Measurements from ENCODE around the gene PPP6R2.
"Not testable (repeated sequence)": the region's sequence is repeated elsewhere in the genome, so short reads cannot be mapped to it uniquely, and the experiment has no call there.

The PPP6R2 gene

GRCh38 chr22:50401907-50402306 is 58.8 kb downstream of the PPP6R2 start:
- no peak overlapping the region for H3K4me3 ChIP-seq (ENCODE audit: control insufficient read depth in 1 of 7, extremely low read depth in 1 of 7, insufficient read depth in 4 of 7, low read depth in 2 of 7, low read length in 6 of 7)
- no peak for DNase-seq
- no peaks in the 10 kb centered on the region for H3K9me3 ChIP-seq (ENCODE audit: control extremely low read depth in 1 of 5, control insufficient read depth in 4 of 5, insufficient read depth in 2 of 5, low read depth in 1 of 5, low read length in 4 of 5)
- H3K4me1 ChIP-seq (ENCODE audit: control extremely low read depth in 1 of 4, control insufficient read depth in 4 of 4, insufficient read depth in 4 of 4, low read length in 3 of 4): peaks cover 7 to 49% (median 32%) of the 10 kb centered on the region in 4 experiments
- peaks cover 0 to 25% (median 13%) of the 10 kb centered on the region in 4 experiments for H3K36me3 ChIP-seq (ENCODE audit: control insufficient read depth in 4 of 4, insufficient read depth in 4 of 4, low read length in 3 of 4)
- ChIA-PET CTCF (interaction anchor here (1.4 kb wide), 1 partner anchor 96 kb away, joined by 5 read pairs; no protein-coding TSS in a partner anchor), POLR2A (no interaction called here)
- H3K27me3 ChIP-seq (replicated peaks in 2 of 5; ENCODE audit: control insufficient read depth in 4 of 5, insufficient read depth in 5 of 5, low read length in 4 of 5): no peaks in the 10 kb centered on the region
- no peak overlapping the region for H3K27ac ChIP-seq (ENCODE audit: insufficient read depth in 1 of 2, low read depth in 1 of 2, low read length in 2 of 2, poor library complexity in 1 of 2, severe bottlenecking in 2 of 2)
- 100% methylated on average over 2 of the region's 4 CpGs for WGBS (ENCODE audit: insufficient coverage)

DNA sequence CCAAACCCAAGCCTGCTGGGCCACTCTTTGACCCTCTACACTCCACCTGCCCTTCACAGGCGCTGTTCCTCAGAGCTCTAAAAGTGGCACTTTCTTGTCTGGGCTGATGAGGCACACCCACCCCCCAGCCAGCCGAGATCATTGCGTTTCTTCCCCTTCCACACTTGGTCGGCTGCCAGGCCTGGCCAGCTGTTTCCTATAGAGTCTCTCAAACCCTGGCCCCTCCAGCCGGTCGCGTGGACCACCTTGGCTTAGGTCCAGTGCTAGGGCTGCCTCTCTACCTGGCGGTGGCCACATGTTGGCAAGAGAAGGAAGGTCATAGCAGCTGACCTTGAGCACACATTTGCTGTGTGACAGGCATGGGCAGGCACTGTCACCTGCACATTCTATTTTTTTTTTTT is 60.6 kb downstream of the PPP6R2 start:
- Histone ChIP-seq H3K4me1 (ENCODE audit: control extremely low read depth in 1 of 4, control insufficient read depth in 4 of 4, insufficient read depth in 4 of 4, low read length in 3 of 4) (peaks cover 5 to 45% (median 28%) of the 10 kb centered on the region in 4 experiments), H3K27me3 (replicated peaks in 2 of 5; ENCODE audit: control insufficient read depth in 4 of 5, insufficient read depth in 5 of 5, low read length in 4 of 5) (no peaks in the 10 kb centered on the region), H3K9me3 (ENCODE audit: control extremely low read depth in 1 of 5, control insufficient read depth in 4 of 5, insufficient read depth in 2 of 5, low read depth in 1 of 5, low read length in 4 of 5) (no peaks in the 10 kb centered on the region), H3K27ac (ENCODE audit: insufficient read depth in 1 of 2, low read depth in 1 of 2, low read length in 2 of 2, poor library complexity in 1 of 2, severe bottlenecking in 2 of 2) (peak overlapping the region in 1 of 2 experiments; percentile 49), H3K36me3 (ENCODE audit: control insufficient read depth in 4 of 4, insufficient read depth in 4 of 4, low read length in 3 of 4) (peaks cover 3 to 32% (median 19%) of the 10 kb centered on the region in 4 experiments), H3K4me3 (ENCODE audit: control insufficient read depth in 1 of 7, extremely low read depth in 1 of 7, insufficient read depth in 4 of 7, low read depth in 2 of 7, low read length in 6 of 7) (peak overlapping the region in 3 of 7 experiments; percentile 19 to 32 (median 24))
- peak; percentile 59 to 91 (median 90) for DNase-seq
- POLR2A ChIA-PET: no interaction called here
- CTCF ChIA-PET: interaction anchor here (1.1 to 1.9 kb wide), 5 partner anchors 22 to 122 kb away, joined by 3 to 7 read pairs (median 4); partner anchors contain the start of gene SCO2
- 0% methylated on average over 8 of the region's 8 CpGs for WGBS (ENCODE audit: insufficient coverage)

GRCh38 chr22:50406416-50407170 is 63.5 kb downstream of the PPP6R2 start:
- H3K9me3 ChIP-seq (ENCODE audit: control extremely low read depth in 1 of 5, control insufficient read depth in 4 of 5, insufficient read depth in 2 of 5, low read depth in 1 of 5, low read length in 4 of 5): no peaks in the 10 kb centered on the region
- no peak for DNase-seq
- peaks cover 5 to 34% (median 20%) of the 10 kb centered on the region in 4 experiments for H3K36me3 ChIP-seq (ENCODE audit: control insufficient read depth in 4 of 4, insufficient read depth in 4 of 4, low read length in 3 of 4)
- H3K4me3 ChIP-seq (ENCODE audit: control insufficient read depth in 1 of 7, extremely low read depth in 1 of 7, insufficient read depth in 4 of 7, low read depth in 2 of 7, low read length in 6 of 7): no peak overlapping the region
- H3K4me1 ChIP-seq (ENCODE audit: control extremely low read depth in 1 of 4, control insufficient read depth in 4 of 4, insufficient read depth in 4 of 4, low read length in 3 of 4): peaks cover 0 to 26% (median 11%) of the 10 kb centered on the region in 4 experiments
- WGBS (ENCODE audit: insufficient coverage): 96% methylated on average over 25 of the region's 25 CpGs
- no peak overlapping the region for H3K27ac ChIP-seq (ENCODE audit: insufficient read depth in 1 of 2, low read depth in 1 of 2, low read length in 2 of 2, poor library complexity in 1 of 2, severe bottlenecking in 2 of 2)
- ChIA-PET CTCF (no interaction called here), POLR2A (interaction anchor here (0.6 kb wide), 1 partner anchor 62 kb away, joined by 6 read pairs; no protein-coding TSS in a partner anchor)
- H3K27me3 ChIP-seq (replicated peaks in 2 of 5; ENCODE audit: control insufficient read depth in 4 of 5, insufficient read depth in 5 of 5, low read length in 4 of 5): no peaks in the 10 kb centered on the region

- POLR2A ChIA-PET: no interaction called here
- 98% methylated on average over 7 of the region's 13 CpGs for WGBS (ENCODE audit: insufficient coverage)
Observed at GRCh38 chr22:50408311-50408710, 65.2 kb downstream of the PPP6R2 start.

GRCh38 chr22:50408954-50409353 is 65.8 kb downstream of the PPP6R2 start:
- H3K9me3 ChIP-seq (ENCODE audit: control extremely low read depth in 1 of 5, control insufficient read depth in 4 of 5, insufficient read depth in 2 of 5, low read depth in 1 of 5, low read length in 4 of 5); H3K4me1 ChIP-seq (ENCODE audit: control extremely low read depth in 1 of 4, control insufficient read depth in 4 of 4, insufficient read depth in 4 of 4, low read length in 3 of 4); H3K4me3 ChIP-seq (ENCODE audit: control insufficient read depth in 1 of 7, extremely low read depth in 1 of 7, insufficient read depth in 4 of 7, low read depth in 2 of 7, low read length in 6 of 7); POLR2A ChIA-PET; H3K27me3 ChIP-seq (replicated peaks in 2 of 5; ENCODE audit: control insufficient read depth in 4 of 5, insufficient read depth in 5 of 5, low read length in 4 of 5); DNase-seq; H3K27ac ChIP-seq (ENCODE audit: insufficient read depth in 1 of 2, low read depth in 1 of 2, low read length in 2 of 2, poor library complexity in 1 of 2, severe bottlenecking in 2 of 2): not testable (repeated sequence)
- CTCF ChIA-PET: interaction anchor here (0.6 to 1.2 kb wide), 2 partner anchors 9 to 42 kb away, joined by 3 read pairs; no protein-coding TSS in a partner anchor
- H3K36me3 ChIP-seq (ENCODE audit: control insufficient read depth in 4 of 4, insufficient read depth in 4 of 4, low read length in 3 of 4): peaks cover 5 to 42% (median 24%) of the 10 kb centered on the region in 4 experiments
- 91% methylated on average over 7 of the region's 9 CpGs for WGBS (ENCODE audit: insufficient coverage)

More at GRCh38 chr22:50408311-50408710, 65.2 kb downstream of the PPP6R2 start:
- CTCF ChIA-PET: interaction anchor here (0.6 to 1.2 kb wide), 3 partner anchors 8 to 42 kb away, joined by 3 to 4 read pairs (median 3); no protein-coding TSS in a partner anchor
- Histone ChIP-seq H3K9me3 (ENCODE audit: control extremely low read depth in 1 of 5, control insufficient read depth in 4 of 5, insufficient read depth in 2 of 5, low read depth in 1 of 5, low read length in 4 of 5) (no peaks in the 10 kb centered on the region), H3K27me3 (replicated peaks in 2 of 5; ENCODE audit: control insufficient read depth in 4 of 5, insufficient read depth in 5 of 5, low read length in 4 of 5) (no peaks in the 10 kb centered on the region), H3K36me3 (ENCODE audit: control insufficient read depth in 4 of 4, insufficient read depth in 4 of 4, low read length in 3 of 4) (peaks cover 5 to 35% (median 22%) of the 10 kb centered on the region in 4 experiments), H3K4me3 (ENCODE audit: control insufficient read depth in 1 of 7, extremely low read depth in 1 of 7, insufficient read depth in 4 of 7, low read depth in 2 of 7, low read length in 6 of 7) (no peak overlapping the region), H3K4me1 (ENCODE audit: control extremely low read depth in 1 of 4, control insufficient read depth in 4 of 4, insufficient read depth in 4 of 4, low read length in 3 of 4) (peaks cover 0 to 14% (median 7%) of the 10 kb centered on the region in 4 experiments), H3K27ac (ENCODE audit: insufficient read depth in 1 of 2, low read depth in 1 of 2, low read length in 2 of 2, poor library complexity in 1 of 2, severe bottlenecking in 2 of 2) (no peak overlapping the region)
- no peak for DNase-seq

DNA sequence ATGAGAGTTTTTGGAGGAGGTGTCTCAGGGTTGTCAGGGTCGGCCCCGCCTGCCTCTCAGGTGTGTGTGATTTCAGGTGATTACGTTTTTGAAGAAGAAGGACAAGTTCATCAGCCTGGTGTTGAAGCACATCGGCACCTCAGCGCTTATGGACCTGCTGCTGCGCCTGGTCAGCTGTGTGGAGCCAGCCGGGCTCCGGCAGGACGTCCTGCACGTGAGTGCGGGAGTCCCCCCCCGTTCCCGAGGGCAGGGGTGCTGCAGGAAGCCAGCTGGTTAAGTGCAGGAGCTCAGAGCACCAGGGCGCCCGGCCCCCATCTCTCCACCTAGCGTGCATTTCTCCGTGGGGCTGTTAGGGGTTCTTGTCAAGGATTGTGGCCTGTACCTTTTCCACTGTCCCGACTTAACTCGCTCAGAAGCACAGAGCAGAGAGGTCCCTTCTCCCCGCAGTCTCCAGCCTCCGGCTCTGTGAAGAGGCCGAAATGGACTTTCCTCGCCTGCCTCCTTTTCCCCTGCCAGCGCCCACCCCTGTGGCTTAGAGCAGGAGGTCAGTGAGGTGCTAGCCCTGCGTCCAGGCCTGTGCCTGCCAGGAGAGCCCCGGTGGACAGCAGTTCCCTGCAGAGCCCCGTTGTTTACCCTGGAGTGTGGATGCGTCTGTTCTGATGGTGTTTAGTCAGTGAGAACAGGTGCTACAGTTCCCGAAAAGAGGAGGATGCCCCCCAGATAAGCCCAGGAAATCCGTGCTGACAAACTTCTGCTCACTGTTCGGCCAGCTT is 71.5 kb downstream of the PPP6R2 start:
- Histone ChIP-seq H3K27ac (ENCODE audit: insufficient read depth in 1 of 2, low read depth in 1 of 2, low read length in 2 of 2, poor library complexity in 1 of 2, severe bottlenecking in 2 of 2) (no peak overlapping the region), H3K27me3 (replicated peaks in 2 of 5; ENCODE audit: control insufficient read depth in 4 of 5, insufficient read depth in 5 of 5, low read length in 4 of 5) (no peaks in the 10 kb centered on the region), H3K4me1 (ENCODE audit: control extremely low read depth in 1 of 4, control insufficient read depth in 4 of 4, insufficient read depth in 4 of 4, low read length in 3 of 4) (no peaks in the 10 kb centered on the region), H3K36me3 (ENCODE audit: control insufficient read depth in 4 of 4, insufficient read depth in 4 of 4, low read length in 3 of 4) (peaks cover 17 to 65% (median 52%) of the 10 kb centered on the region in 4 experiments), H3K9me3 (ENCODE audit: control extremely low read depth in 1 of 5, control insufficient read depth in 4 of 5, insufficient read depth in 2 of 5, low read depth in 1 of 5, low read length in 4 of 5) (no peaks in the 10 kb centered on the region), H3K4me3 (ENCODE audit: control insufficient read depth in 1 of 7, extremely low read depth in 1 of 7, insufficient read depth in 4 of 7, low read depth in 2 of 7, low read length in 6 of 7) (no peak overlapping the region)
- POLR2A ChIA-PET: no interaction called here
- CTCF ChIA-PET: interaction anchor here (1.6 kb wide), 1 partner anchor 48 kb away, joined by 4 read pairs; no protein-coding TSS in a partner anchor
- DNase-seq: no peak
- WGBS (ENCODE audit: insufficient coverage): 96% methylated on average over 20 of the region's 31 CpGs
